ENCODE measurements around the gene SYNPR.

DNA sequence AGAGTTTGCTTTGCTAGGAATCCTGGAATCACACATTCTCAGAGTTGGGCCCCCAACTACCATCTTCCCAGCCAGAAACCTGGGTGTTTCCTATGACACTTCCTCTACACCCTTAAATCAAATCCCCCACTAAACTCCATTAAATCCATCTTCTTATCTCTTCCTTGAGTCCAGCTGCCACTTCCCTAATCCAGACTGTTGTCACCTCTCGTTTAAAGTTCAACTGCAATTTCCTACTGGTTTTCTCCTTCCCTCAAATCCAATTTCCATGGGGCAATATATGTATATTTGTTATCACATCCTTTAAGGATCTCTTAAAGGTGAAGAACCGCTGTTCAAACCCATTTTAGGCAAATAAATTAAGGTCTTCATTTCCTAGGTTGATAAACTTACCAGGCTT lies 300.8 kb downstream of the SYNPR start:
- TF ChIP-seq, protein P1, sequence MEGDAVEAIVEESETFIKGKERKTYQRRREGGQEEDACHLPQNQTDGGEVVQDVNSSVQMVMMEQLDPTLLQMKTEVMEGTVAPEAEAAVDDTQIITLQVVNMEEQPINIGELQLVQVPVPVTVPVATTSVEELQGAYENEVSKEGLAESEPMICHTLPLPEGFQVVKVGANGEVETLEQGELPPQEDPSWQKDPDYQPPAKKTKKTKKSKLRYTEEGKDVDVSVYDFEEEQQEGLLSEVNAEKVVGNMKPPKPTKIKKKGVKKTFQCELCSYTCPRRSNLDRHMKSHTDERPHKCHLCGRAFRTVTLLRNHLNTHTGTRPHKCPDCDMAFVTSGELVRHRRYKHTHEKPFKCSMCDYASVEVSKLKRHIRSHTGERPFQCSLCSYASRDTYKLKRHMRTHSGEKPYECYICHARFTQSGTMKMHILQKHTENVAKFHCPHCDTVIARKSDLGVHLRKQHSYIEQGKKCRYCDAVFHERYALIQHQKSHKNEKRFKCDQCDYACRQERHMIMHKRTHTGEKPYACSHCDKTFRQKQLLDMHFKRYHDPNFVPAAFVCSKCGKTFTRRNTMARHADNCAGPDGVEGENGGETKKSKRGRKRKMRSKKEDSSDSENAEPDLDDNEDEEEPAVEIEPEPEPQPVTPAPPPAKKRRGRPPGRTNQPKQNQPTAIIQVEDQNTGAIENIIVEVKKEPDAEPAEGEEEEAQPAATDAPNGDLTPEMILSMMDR (IDR thresholded peaks at IDR 0.05; ENCODE audit: low read length) = no peak
- TF ChIP-seq EZH2 (IDR thresholded peaks at IDR 0.05; ENCODE audit: borderline replicate concordance, low read length) = no peak

All from OCI-LY1 (cell line).